MV-4-11 (cell line): ENCODE data around the gene CCDC70.
A peak's percentile ranks its signal among the peaks of the same experiment; 100 is the strongest.

ENCODE experiments used
- DNase-seq: peaks from one replicate; lab custom pipeline; 2025; lab: John Stamatoyannopoulos, UW

Gene CCDC70

DNA sequence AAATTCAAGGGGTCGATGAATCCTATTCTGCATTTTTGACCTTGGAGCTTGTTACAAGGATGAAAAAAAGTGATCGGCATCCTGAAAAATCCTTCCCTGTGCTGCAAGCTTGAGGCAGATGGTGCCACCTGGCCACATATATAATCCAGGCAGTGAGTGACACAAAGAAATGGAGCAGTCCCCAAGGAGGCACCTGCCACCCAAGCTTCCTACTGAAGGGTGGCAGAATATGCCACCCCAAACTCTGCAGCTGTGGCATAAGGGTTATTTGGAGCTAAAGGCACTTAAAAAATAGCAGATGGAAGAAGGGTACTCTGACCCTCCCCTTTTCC lies 32.2 kb upstream of the CCDC70 start:
- DNase-seq = no peak

DNA sequence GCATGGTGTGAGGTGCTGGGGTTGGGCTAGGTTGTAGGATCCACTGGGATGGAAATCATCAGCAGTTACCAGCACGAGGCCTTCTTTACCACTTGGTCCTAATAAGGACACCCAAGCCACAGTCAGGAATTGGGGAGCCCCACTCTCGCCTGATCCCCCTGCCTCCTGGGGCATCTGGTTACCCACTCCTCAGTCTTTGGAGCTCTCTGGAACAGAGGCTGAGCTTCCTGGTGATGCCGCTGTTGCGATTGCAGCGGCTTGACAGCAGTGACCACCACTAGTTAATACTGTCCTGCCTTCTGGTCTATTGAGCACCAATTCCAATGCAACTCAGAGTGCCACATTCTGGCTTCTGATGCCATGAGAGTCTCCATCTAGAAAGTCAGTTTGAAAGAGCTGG lies 30.2 kb upstream of the CCDC70 start:
- DNase-seq = no peak

DNA sequence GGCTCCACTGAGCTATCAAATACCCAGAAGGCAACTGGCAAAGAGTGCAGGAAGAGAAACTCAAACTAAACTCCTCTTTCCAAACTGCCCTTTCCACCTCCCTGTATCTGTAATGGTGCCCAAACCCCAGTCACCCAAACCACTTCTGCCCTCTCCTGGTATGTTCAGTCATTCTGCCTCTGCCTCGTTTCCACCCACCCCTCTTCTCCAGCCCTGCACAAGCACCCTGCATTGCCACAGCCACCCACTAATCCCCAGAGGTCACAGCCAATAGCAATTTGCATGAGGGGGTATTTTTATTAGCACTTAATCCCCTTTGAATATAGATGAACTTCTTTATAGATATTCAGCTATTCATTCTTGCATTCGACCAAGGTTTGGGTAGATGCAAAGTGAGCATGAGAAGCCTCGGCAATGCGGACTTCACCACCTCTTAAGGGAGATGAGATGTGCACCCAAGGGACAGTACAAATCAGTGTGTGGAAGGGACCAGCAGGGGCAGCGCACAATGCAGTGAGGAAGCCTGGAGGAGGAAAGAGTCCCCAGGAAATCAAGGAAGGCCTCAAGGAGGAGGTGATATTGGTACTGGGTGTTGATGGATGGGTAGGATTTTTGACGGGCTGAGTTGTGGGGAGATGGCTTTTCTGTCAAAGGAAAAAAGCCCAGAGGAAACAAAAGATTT lies 29.2 kb upstream of the CCDC70 start:
- peak; percentile 83 for DNase-seq

DNA sequence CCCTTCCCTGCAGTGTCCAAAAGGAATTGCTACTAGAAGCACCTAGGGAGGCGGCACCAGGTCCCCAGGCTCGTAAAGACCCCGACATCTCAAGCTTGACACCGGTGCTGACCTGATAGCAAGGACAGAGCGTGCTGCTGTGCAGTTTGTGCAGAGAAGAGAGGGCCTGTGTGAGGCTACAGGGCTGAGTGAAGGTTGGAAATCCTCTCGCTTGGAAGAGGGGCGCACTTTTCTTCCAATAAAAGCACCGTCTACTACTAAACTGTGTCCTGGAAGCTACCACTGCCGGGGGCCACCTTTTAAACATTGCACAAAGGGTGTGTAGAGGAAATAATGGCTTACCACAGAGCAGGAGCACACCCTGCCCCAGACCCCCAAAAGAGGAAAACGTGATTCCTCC lies 27.8 kb upstream of the CCDC70 start:
- DNase-seq = no peak

DNA sequence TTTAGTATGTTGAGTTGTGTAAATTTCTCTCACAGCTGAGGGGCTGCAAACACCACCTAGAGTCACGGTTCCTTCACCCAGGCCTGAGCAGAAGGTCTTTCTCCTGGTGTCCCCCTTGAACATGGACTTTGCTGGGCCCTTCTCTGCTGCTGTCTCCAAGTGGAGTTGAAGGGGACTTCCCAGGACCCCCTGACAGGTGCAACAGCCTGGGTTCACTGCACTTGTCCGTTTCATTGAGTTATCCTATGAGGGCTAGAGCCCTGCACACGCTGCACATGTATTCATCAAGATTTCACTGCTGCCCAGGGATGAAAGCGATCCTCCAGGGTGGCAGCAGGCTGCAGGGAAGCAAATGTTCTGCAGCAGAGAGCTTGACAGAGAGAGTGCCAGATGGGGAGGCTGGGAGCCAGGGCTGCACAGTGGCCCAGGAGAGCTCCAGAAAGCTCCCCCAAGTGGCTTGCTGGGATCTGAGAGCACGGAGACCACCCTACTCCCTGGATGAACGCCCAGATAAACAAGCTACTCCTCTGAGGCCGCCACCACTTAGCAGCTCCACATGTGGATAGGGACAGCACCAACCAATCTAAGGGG lies 27.1 kb upstream of the CCDC70 start:
- DNase-seq = no peak

DNA sequence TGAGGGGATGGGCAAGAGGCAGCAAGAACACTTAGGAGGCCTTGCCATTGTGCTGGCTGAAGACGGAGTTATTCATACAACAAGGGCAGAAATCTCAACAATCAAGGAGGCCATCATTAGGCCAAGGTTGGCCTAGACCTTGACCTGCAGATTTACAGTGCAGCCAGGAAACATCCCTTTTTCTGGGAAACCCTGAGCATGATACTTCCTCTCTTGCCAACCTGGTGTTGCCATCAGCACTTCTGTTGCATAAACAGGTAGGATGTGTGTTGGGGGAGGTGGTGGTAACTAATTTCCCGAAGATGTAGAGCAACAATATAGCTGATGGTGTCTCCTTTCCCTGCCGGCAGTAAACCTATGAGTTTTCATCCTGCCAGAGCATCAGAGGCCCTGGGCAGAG lies 24.8 kb upstream of the CCDC70 start:
- no peak for DNase-seq

DNA sequence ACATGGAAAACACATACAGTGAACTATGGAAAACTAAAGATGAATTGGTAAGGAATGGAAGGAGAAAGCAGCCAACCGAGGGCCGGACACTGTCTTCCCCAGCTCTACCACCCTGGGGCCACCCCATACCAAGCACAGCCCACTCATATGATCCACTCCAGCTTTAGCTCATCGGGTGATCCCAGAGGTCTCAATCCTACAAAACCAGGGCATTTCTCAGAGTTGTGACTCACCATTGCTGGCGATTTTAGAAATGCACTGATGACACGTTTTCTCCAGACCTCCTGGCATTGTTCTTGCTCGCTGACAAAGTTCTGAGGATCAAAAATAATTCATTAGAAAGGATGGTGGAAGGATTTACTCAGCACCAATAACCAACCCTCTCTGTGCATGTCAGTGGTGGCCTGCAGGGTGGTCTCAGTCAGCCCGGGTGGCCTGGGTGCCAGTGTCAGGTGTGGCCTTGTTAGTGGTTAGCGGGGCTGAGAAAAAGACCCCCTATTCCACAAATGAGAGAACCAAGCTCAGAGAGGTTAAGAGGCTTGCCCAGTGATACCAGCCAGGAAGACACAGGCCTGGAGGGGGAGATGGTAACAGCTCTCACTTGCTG lies 23.4 kb upstream of the CCDC70 start:
- DNase-seq = no peak

DNA sequence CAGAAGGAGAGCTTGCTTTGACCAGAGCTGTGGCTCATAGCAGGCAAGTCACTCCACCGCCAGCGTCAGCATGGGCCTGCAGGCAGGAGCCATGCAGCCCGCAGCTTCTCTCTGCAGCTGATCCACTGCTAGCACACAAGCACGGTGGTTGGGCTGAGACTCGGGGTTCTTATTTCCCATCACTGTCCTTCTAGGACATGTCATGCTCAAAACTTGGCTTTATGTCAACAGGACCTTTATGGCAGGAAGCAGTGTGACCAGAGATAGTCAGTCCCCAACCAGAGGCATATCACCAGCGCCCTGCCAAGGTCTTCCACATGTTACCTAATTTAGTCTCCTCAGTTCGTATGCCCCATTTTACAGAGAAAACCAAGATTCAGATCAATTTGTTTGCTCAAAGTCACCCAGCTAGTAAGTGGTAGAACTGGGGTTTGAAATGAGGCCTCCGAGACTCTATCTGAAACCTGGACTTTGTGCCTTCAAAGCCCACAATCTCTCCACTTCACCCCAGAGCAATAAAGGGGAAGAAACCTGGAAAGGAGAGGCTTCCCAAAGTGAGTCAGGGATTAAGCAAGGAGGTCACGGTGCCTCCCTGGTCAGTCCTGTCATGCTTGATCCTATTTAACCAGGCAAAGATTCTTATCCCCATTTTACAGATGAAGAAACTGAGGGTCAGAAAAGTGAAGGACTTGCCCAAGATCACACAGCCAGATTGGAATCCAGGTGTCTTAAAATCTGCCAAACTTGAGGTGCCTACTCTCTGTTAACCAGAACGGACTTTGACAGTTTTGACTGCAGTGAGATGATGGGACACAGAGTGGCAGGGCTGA lies 21.8 kb upstream of the CCDC70 start:
- no peak for DNase-seq

DNA sequence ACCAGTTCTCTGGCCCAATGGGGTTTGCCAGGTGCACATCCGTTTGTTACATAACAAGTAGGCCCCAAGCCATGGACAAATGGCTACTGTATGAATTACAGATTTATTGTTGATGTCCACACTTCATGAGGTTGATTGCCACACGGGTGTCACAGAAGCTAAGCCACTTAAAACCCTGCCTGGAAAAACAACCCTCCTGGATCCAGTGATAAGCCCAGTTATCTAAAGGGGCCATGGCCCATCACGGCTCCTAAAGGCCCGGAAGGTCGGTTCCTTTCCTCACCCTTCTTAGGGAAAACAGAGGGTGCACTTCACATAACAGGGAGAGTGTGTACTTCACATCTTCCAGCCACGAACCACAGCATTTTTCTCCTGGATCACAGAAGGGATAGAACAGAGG lies 20.9 kb upstream of the CCDC70 start:
- DNase-seq = no peak

DNA sequence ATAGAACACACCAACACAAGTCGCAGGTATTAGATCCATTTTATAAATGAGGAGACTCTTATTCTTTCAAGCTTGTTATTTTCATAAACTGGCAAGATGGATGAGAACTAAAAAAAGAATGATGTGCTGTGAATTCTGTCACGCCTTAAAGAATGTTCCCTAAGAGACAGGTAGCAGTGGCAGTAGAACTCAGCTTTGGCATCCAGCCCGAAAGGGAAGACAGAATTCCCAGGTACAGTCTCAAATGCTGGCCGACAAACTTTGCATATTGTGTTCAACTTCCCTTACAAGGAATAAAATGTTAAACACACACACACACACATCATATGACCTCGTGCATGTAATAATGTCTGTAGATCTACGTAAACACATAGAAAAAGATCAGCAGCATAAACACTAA lies 20.0 kb upstream of the CCDC70 start:
- no peak for DNase-seq

DNA sequence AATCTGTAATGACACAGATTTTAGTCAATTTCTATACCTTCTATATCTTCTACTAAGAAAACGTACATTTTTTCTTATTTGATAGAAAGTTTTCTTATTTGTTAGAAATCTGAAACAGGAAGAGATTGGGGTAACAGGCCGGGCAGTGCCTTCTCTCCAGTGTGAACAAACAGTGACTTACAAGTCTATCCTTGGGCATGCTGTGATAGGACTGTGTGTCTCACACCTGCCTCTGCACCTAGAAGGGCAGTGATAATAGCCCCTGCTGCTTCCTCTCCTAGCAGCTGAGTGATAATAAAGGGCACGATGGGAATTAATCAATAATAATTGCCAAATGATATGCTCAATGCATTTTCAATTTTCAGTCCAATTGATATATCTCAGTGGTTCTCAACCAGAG lies 18.2 kb upstream of the CCDC70 start:
- DNase-seq = no peak

DNA sequence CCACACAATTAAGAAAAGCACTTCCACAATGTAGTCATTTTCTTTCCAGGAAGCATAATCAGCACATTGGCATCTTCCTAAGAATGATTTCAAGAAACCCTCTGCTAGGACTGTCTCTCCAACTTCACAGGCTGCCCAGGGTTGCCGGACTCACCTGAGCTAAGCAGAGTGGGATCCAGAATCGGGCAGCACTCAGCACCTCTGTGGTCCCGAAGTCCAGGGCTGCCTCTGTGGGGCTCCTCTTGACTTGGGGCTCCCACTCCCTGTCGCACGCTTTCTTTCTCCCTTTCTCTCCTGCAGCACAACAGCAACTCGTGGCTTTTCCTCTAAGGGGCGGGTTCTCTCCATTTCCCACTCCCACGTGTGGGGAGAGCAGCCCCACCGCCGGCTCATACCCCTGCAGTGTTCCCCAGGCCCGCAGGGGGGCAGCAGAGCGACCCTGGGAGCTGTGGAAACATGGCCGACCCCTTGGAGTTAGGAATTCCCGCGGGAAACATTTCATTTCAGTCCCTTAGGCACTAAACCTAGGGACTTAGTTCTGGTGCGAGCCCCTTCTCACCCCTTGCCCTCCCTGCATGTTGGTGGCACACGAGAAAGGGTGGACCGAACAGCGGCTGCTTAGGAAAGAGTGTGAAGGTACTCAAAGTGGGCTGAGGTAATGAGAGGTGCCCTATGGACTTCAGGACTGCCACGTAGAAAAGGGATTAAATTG lies 16.8 kb upstream of the CCDC70 start, which contains the start of gene TMEM272:
Gene TMEM272 (minus strand): TSS at position 316 of the 712 bp plus-strand sequence. CDS start 6,647 bp downstream, outside the sequence.
- DNase-seq = peak; percentile 17

DNA sequence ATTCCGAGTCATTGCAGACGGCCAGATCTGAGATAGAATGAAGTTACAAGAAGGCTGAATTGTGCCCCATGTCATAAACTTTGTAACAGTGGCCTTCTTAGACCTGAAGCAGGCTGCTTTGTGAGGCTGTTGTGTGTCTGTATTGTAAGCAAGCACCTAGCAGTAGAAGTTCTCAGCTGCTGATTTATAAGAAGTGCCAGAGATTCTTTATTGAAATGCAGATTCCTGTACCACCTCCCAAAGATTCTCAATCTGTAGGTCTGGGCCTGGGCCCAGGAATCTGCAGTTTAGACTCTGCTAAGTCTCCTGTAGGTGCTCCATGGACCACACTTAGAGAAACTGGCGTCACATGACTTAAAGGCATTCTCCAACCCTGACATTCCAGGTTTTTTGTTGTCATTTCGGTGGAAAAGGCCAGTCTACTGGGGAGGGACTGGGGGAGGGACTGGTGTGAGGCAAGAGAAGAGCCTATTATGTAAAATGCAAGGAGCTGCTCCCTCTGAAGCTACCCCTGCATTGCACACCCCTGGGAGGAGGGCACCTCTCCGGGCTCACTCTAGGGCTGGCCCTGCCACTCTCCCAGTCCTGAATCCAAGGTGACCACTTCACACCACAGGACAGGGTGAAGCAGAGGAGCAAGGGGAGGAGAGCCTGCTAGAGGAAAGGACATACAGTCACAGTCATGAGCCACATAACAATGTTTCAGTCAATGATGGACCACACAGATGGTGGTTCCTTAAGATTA lies 16.0 kb upstream of the CCDC70 start:
- no peak for DNase-seq

DNA sequence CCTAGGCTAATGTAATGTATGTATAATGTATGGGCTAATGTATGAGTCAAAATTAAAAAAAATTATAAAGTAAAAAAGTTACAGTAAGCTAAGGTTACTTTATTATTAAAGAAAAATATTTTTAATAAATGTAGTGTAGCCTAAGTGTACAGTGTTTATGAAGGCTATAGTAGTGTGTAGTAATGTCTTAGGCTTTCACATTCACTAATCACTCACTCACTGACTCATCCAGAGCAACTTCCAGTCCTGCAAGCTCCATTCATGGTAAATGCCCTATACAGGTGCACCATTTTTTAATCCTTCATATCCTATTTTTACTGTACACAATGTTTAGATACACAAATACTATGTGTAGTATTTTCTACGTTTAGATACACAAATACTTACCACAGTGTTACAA lies 15.0 kb upstream of the CCDC70 start:
- DNase-seq = no peak

DNA sequence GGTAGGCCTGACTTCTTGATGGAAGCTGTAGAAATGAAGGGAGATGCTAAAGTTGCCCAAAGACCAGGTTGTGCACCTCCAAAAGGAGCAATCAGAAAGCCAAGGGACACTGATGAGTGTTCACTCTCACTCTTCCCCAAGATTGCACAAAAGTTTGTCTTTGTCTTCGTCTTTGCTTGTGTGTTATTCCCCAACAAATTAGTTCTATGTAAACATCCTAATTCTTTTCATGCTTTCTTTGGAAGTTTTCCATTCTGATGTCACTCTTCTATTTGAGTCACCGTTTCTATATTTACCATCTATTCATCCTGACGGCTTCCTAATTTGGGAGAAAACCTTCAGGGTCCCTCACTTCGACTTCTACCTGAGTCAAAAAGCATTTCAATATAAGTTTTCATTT lies 13.1 kb upstream of the CCDC70 start:
- DNase-seq = no peak

DNA sequence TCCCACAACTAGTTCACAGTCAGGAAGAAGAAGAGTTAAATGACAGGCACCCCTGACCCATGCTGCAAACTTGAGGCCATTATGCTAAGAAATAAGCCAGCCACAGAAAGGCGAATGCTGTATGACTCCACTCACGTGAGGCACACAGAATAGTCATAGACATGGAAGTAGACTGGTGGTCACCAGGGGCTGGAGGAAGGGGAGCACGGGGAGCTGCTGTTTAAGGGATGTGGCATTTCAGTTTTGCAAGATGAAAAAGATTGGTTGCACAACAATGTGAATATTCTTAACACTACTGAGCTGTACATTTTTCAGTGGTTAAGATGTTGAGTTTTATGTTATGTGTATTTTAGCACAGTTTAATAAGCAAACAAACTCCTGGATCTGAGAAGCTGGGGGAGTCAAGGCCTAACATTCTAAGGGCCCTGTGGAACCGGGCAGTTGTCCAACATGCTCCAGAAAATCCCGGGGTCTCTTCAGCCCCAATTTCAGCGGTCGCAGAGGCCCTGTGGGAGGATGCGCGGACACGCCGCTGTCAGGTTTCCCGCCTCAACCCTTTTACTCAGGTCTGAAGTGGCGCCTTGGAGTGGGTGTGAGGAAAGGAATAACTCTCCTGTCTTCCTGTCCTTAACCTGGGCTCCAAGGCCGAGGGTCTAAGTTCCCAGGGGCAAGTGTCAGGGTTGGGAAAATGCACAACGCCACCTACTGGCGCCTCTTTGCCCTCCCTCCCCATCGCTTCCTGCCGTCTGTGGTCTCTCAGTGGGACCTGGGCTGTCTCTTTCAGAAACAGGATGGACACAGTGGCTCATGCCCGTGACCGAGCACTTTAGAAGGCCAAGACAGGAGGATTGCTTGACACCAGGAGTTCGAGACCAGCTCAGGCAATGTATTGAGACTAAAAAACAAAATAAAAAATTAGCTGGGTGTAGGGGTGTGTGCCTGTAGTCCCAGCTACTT lies 12.3 kb upstream of the CCDC70 start:
- DNase-seq = peak; percentile 66

DNA sequence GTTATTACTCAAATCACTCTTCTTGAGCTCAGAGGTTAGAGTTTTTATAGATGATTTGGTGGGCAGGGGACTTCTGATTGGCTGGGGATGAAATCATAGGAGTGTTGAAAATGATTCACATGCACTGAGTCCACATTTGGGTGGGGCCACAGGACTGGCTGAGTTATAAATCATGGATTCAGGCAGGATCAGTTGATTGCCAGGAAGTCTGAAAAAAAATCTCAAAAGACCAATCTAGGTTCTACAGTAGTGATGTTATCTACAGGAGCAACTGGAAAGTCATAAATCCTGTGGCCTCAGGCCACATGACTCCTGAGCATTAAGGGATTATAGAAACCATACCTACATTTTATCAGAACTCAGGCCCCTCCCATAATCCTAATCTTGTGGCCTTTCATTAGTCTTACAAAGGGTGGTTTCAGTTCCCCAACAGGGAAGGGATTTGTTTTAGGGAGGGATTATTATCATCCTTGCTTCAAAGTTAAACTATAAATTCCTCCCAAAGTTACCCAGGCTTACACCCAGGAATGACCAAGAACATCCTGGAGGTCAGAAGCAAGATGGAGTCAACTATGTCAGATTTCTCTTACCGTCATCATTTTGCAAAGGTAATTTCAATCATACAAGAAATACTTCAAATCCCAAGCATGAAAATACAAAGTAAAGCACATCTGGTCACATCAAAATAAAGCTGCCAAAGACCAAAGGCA lies 5.6 kb upstream of the CCDC70 start:
- peak; percentile 30 for DNase-seq

DNA sequence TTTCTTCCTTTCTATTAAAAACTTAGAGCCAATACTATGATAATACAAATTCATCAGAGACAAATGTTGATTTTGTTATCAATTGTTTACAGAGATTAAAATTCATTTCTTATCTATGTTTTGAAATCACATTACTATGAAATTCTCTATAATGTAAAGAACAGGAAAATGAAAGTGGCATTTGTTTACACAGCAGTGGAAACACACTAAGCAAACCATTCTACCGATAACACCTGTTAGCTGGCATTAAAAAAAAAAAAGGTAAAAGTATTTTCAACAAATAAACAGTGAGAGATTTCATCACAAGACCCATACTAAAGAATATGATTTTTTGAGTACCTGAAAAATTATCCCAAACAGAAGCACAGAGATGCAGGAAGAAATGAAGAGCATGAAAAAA lies 4.8 kb upstream of the CCDC70 start:
- no peak for DNase-seq

DNA sequence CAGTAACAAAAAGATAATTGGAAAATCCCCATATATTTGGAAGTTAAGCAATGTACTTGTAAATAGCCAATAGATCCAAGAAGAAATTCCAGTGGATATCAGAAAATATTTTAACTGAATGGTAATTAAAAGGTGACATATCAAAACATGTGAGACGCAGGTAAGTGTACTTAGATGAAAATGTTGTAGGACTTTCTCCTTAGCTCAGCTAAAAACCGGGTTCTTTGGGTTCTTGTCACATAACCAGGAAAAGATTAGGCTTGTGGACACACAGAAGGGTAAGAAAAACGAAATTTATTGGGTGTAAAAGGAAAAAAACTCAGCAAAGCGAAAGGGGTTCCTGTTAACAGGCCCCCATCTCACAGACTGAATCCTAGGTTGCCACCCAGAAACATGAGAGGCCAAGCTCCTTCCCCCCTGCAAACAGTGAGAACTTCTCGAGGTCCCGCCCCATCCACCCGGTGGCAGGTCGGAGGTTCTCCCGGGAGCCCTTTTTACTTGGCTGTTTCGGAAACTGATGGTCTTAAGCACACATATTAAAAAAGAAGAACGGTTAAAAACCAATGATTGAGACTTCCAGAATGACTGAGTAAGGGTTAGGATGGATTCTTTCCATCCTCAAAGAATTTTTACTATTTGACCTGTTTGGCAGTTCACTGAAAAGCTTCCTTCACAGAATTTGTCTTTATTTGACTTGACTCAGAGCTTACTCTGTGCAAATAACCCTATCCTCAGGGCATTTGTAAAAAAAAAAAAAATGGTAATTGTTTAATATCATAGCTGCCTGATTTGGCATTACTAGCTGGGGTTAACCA lies 3.1 kb upstream of the CCDC70 start:
- DNase-seq = no peak
